ENCODE measurements around the gene KATNAL2.

DNA sequence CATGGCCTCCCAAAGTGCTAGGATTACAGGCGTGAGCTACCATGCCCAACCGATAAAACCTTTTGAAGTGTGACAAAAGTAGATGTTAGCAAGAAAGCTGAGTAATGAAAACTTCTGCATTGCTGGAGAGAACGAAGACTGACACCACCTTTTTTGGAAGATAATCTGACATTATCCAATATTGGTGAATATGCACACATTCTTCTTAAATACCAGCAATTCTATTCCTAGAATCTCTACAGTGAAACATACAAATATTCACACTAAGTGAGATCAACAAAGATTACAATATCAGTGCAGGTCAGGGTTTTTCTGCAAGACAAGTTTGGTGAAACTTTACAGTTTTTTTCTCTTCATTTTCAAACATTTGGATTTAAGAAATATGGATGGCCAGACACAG, 7.9 kb upstream of the KATNAL2 start:
- TF ChIP-seq GATA2 (IDR thresholded peaks at IDR 0.05; ENCODE audit: low read depth, low read length) (no peak), GATA3 (IDR thresholded peaks at IDR 0.05; ENCODE audit: low read depth, low read length) (no peak)
